Measurements from ENCODE around the gene CEACAM1. TPM values are rescaled to one million over a fixed set of nuclear protein-coding genes. Genes with fewer than 3 reads are reported as not detected.

Gene CEACAM1
- total RNA-seq, 3 donors from 2014 or later (not counting 1 experiment from before 2014, with no cell fraction given), result 1.3 to 1.9 TPM; not detected in 1

GRCh38 chr19:42573642-42574041, 45.4 kb upstream of the CEACAM1 start:
- intact Hi-C loops (cut with micrococcal nuclease), result no loop called here
- no peak overlapping the region for H3K4me3 ChIP-seq (ENCODE audit: low read length)
- Mint-ChIP-seq H3K27ac (no peak overlapping the region), H3K4me3 (no peak overlapping the region), H3K27me3 (ENCODE audit: low read depth in 2 of 2) (peaks cover 10 to 23% of the 10 kb centered on the region in 2 donors), H3K9me3 (no peaks in the 10 kb centered on the region), H3K36me3 (no peaks in the 10 kb centered on the region), H3K4me1 (no peaks in the 10 kb centered on the region)
- H3K27me3 ChIP-seq (ENCODE audit: control insufficient read depth, insufficient read depth, low read length), result no peaks in the 10 kb centered on the region
- H3K9me3 ChIP-seq (ENCODE audit: control insufficient read depth, insufficient read depth, low read length), result no peaks in the 10 kb centered on the region
- WGBS (ENCODE audit: insufficient coverage), result no CpG with 5 or more reads among the region's 1 CpG
- no peak for ATAC-seq
- no peak overlapping the region for H3K27ac ChIP-seq (ENCODE audit: low read length)
- no peaks in the 10 kb centered on the region for H3K36me3 ChIP-seq (ENCODE audit: control insufficient read depth, insufficient read depth, low read length)
- no peak for DNase-seq
- no peak for TF ChIP-seq CTCF (IDR thresholded peaks at IDR 0.05)
- no peaks in the 10 kb centered on the region for H3K4me1 ChIP-seq (ENCODE audit: control insufficient read depth, insufficient read depth, low read length)

GRCh38 chr19:42571116-42571515, 42.8 kb upstream of the CEACAM1 start:
- no peak overlapping the region for H3K27ac ChIP-seq (ENCODE audit: low read length)

GRCh38 chr19:42569193-42569592, 40.9 kb upstream of the CEACAM1 start:
- Mint-ChIP-seq H3K27me3 (ENCODE audit: low read depth in 2 of 2) (peaks cover 11 to 16% of the 10 kb centered on the region in 2 donors), H3K4me1 (peaks cover 0 to 5% of the 10 kb centered on the region in 2 donors), H3K4me3 (no peak overlapping the region), H3K36me3 (no peaks in the 10 kb centered on the region), H3K9me3 (no peaks in the 10 kb centered on the region), H3K27ac (no peak overlapping the region)
- Histone ChIP-seq H3K4me1 (ENCODE audit: control insufficient read depth, insufficient read depth, low read length) (no peaks in the 10 kb centered on the region), H3K27me3 (ENCODE audit: control insufficient read depth, insufficient read depth, low read length) (no peaks in the 10 kb centered on the region), H3K27ac (ENCODE audit: low read length) (no peak overlapping the region), H3K9me3 (ENCODE audit: control insufficient read depth, insufficient read depth, low read length) (no peaks in the 10 kb centered on the region), H3K36me3 (ENCODE audit: control insufficient read depth, insufficient read depth, low read length) (no peaks in the 10 kb centered on the region), H3K4me3 (ENCODE audit: low read length) (no peak overlapping the region)
- no peak for TF ChIP-seq CTCF (IDR thresholded peaks at IDR 0.05)
- ATAC-seq (no peak), DNase-seq (no peak)
- 64% methylated on average over 2 of the region's 2 CpGs for WGBS (ENCODE audit: insufficient coverage)
- intact Hi-C loops (cut with micrococcal nuclease), result no loop called here

More at GRCh38 chr19:42571116-42571515, 42.8 kb upstream of the CEACAM1 start:
- Mint-ChIP-seq H3K9me3 (no peaks in the 10 kb centered on the region), H3K27me3 (ENCODE audit: low read depth in 2 of 2) (peaks cover 11 to 16% of the 10 kb centered on the region in 2 donors), H3K27ac (no peak overlapping the region), H3K4me1 (peaks cover 0 to 5% of the 10 kb centered on the region in 2 donors), H3K36me3 (no peaks in the 10 kb centered on the region), H3K4me3 (no peak overlapping the region)
- 61% methylated on average over 2 of the region's 2 CpGs for WGBS (ENCODE audit: insufficient coverage)
- H3K27me3 ChIP-seq (ENCODE audit: control insufficient read depth, insufficient read depth, low read length), result no peaks in the 10 kb centered on the region
- no peaks in the 10 kb centered on the region for H3K9me3 ChIP-seq (ENCODE audit: control insufficient read depth, insufficient read depth, low read length)
- H3K4me3 ChIP-seq (ENCODE audit: low read length), result no peak overlapping the region
- no peak for TF ChIP-seq CTCF (IDR thresholded peaks at IDR 0.05)
- intact Hi-C loops (cut with micrococcal nuclease), result no loop called here
- no peaks in the 10 kb centered on the region for H3K4me1 ChIP-seq (ENCODE audit: control insufficient read depth, insufficient read depth, low read length)
- DNase-seq (no peak), ATAC-seq (no peak)
- no peaks in the 10 kb centered on the region for H3K36me3 ChIP-seq (ENCODE audit: control insufficient read depth, insufficient read depth, low read length)

- ATAC-seq, result no peak
- Mint-ChIP-seq H3K27me3 (ENCODE audit: low read depth in 2 of 2) (peaks cover 7 to 9% of the 10 kb centered on the region in 2 donors), H3K36me3 (no peaks in the 10 kb centered on the region), H3K9me3 (no peaks in the 10 kb centered on the region), H3K4me3 (no peak overlapping the region), H3K27ac (no peak overlapping the region), H3K4me1 (peaks cover 0 to 5% of the 10 kb centered on the region in 2 donors)
- Histone ChIP-seq H3K9me3 (ENCODE audit: control insufficient read depth, insufficient read depth, low read length) (no peaks in the 10 kb centered on the region), H3K36me3 (ENCODE audit: control insufficient read depth, insufficient read depth, low read length) (no peaks in the 10 kb centered on the region), H3K27ac (ENCODE audit: low read length) (no peak overlapping the region), H3K4me3 (ENCODE audit: low read length) (no peak overlapping the region), H3K27me3 (ENCODE audit: control insufficient read depth, insufficient read depth, low read length) (no peaks in the 10 kb centered on the region), H3K4me1 (ENCODE audit: control insufficient read depth, insufficient read depth, low read length) (no peaks in the 10 kb centered on the region)
- no peak for TF ChIP-seq CTCF (IDR thresholded peaks at IDR 0.05)
- DNase-seq, result no peak
- 0% methylated on average over 1 of the region's 4 CpGs for WGBS (ENCODE audit: insufficient coverage)
- intact Hi-C loops (cut with micrococcal nuclease), result no loop called here
These were observed 39.7 kb upstream of the CEACAM1 start for GRCh38 chr19:42568006-42568405.
